ENCODE results near the gene LMNTD2.

- TF ChIP-seq CTCF (IDR thresholded peaks at IDR 0.05; ENCODE audit: extremely low read depth in 1 of 2, insufficient read depth in 1 of 2, low read depth in 1 of 2, low read length in 2 of 2): no peak
- TF ChIP-seq POLR2AphosphoS5 (IDR thresholded peaks at IDR 0.05; ENCODE audit: insufficient read depth, low read depth, low read length): no peak
- TF ChIP-seq POLR2A (IDR thresholded peaks at IDR 0.05; ENCODE audit: low read depth, low read length): no peak
- TF ChIP-seq MYC (IDR thresholded peaks at IDR 0.05; ENCODE audit: low read depth, low read length): no peak
- no peak for TF ChIP-seq MAX (IDR thresholded peaks at IDR 0.05; ENCODE audit: insufficient read depth, insufficient read length)
- TF ChIP-seq JUN (IDR thresholded peaks at IDR 0.05; ENCODE audit: borderline replicate concordance, insufficient read depth, insufficient read length, low read depth): no peak
- no peak for TF ChIP-seq EZH2 (IDR thresholded peaks at IDR 0.05; ENCODE audit: borderline replicate concordance, low read depth, low read length, severe bottlenecking)
- TF ChIP-seq FOS (IDR thresholded peaks at IDR 0.05; ENCODE audit: borderline replicate concordance, insufficient read depth, low read length): no peak
Measured at GRCh38 chr11:595400-595799, 34.9 kb upstream of the LMNTD2 start.
